Liver (tissue), 3 donors: ENCODE measurements around the gene CRABP2.

ENCODE experiments used
- EGR1 ChIP-seq, 2 donors: IDR thresholded peaks; 2 replicates each; pipeline ENCODE4 v1.6.1; 2016 to 2018; ENCODE audit warnings: antibody characterized with exemption in 2 of 2, low read depth in 2 of 2
- FOXA1 ChIP-seq: IDR thresholded peaks from 2 replicates; pipeline ENCODE4 v1.6.1; 2016; ENCODE audit warnings: antibody characterized with exemption
- GABPA ChIP-seq, 2 donors: IDR thresholded peaks in 1 of 2; conservative IDR thresholded peaks in 1 of 2; 2 replicates each; pipeline ENCODE4 v1.6.1; 2016; ENCODE audit warnings: antibody characterized with exemption in 2 of 2, mild to moderate bottlenecking in 1 of 2, moderate library complexity in 1 of 2
- JUND ChIP-seq, 2 donors: IDR thresholded peaks; 2 replicates each; pipeline ENCODE4 v1.6.1; 2016; ENCODE audit warnings: antibody characterized with exemption in 2 of 2
- NR2F2 ChIP-seq: IDR thresholded peaks from 2 replicates; pipeline ENCODE4 v1.6.1; 2016; ENCODE audit warnings: antibody characterized with exemption
- RXRA ChIP-seq, 2 donors: IDR thresholded peaks; 2 replicates each; pipeline ENCODE4 v1.6.1; 2017 to 2018; ENCODE audit warnings: antibody characterized with exemption in 2 of 2, mild to moderate bottlenecking in 1 of 2
- SP1 ChIP-seq: IDR thresholded peaks from 2 replicates; pipeline ENCODE4 v1.6.1; 2018; ENCODE audit warnings: antibody characterized with exemption, mild to moderate bottlenecking
- TAF1 ChIP-seq: conservative IDR thresholded peaks from 2 replicates; pipeline ENCODE4 v1.6.1; 2016; ENCODE audit warnings: antibody characterized with exemption, mild to moderate bottlenecking
- YY1 ChIP-seq: IDR thresholded peaks from 2 replicates; pipeline ENCODE4 v1.6.1; 2016; ENCODE audit warnings: antibody characterized with exemption, mild to moderate bottlenecking
- TF ChIP-seq, protein P1 (sequence below): IDR thresholded peaks from 2 replicates; pipeline ENCODE4 v1.6.1; 2016; ENCODE audit warnings: antibody characterized with exemption, mild to moderate bottlenecking
- TF ChIP-seq, protein P2 (sequence below): IDR thresholded peaks from 2 replicates; pipeline ENCODE4 v1.6.1; 2016; ENCODE audit warnings: antibody characterized with exemption
- TF ChIP-seq, protein P3 (sequence below): fragments of 150-350 bp; IDR thresholded peaks from 2 replicates; pipeline ENCODE4 v1.5.1; 2017; ENCODE audit warnings: improper control_type of control experiment, low read depth, low read length; ENCODE audit not compliant: missing input control
- TF ChIP-seq, protein P4 (sequence below): IDR thresholded peaks from 2 replicates; pipeline ENCODE4 v1.6.1; 2016; ENCODE audit warnings: antibody characterized with exemption
- donor health status: healthy.
- donor health status: healthy.

DNA sequence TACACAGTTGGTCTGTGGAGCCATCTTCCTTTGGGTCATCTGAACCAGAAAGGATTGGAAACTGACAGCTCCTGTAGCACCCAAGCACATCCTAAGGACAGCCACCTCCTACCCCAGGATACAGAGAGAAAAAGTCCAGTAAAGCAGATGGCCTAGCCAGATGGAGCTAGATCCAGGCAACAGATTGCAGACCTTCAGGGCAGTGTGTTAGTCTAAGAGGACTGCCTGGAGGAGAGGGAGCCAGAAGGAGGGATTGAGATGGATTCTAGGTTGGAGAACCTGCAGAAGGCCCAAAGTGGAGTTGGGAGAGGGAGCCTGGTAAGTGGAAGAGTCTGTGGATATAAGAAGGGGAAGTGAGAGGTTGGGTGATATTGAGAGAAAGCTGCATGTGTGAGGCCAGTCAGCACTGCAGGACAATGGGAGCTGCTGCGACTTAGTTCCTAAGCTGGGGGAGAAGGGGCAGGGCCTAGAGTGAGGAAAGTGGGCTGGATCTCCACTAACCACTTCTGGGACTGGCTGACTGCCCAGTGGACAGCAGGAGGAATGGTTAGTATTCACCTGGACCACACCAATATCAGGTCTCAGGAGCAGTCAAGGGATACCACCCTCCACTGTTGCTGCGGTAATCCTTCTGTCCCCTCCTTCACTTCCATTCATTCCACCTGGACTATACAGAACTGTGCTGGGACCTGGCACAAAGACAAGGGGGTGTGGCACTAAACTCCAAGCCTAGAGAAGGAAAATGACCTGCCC, 50.1 kb downstream of the CRABP2 start:
- TF ChIP-seq YY1 (no peak), SP1 (no peak), TAF1 (no peak), GABPA (IDR thresholded peaks at IDR 0.05 in 1 of 2, conservative IDR thresholded peaks at IDR 0.05 in 1 of 2) (no peak), NR2F2 (no peak), FOXA1 (no peak), EGR1 (IDR thresholded peaks at IDR 0.05; ENCODE audit: low read depth in 2 of 2) (no peak), RXRA (IDR thresholded peaks at IDR 0.05) (no peak), JUND (IDR thresholded peaks at IDR 0.05) (no peak)
- TF ChIP-seq, protein P1, sequence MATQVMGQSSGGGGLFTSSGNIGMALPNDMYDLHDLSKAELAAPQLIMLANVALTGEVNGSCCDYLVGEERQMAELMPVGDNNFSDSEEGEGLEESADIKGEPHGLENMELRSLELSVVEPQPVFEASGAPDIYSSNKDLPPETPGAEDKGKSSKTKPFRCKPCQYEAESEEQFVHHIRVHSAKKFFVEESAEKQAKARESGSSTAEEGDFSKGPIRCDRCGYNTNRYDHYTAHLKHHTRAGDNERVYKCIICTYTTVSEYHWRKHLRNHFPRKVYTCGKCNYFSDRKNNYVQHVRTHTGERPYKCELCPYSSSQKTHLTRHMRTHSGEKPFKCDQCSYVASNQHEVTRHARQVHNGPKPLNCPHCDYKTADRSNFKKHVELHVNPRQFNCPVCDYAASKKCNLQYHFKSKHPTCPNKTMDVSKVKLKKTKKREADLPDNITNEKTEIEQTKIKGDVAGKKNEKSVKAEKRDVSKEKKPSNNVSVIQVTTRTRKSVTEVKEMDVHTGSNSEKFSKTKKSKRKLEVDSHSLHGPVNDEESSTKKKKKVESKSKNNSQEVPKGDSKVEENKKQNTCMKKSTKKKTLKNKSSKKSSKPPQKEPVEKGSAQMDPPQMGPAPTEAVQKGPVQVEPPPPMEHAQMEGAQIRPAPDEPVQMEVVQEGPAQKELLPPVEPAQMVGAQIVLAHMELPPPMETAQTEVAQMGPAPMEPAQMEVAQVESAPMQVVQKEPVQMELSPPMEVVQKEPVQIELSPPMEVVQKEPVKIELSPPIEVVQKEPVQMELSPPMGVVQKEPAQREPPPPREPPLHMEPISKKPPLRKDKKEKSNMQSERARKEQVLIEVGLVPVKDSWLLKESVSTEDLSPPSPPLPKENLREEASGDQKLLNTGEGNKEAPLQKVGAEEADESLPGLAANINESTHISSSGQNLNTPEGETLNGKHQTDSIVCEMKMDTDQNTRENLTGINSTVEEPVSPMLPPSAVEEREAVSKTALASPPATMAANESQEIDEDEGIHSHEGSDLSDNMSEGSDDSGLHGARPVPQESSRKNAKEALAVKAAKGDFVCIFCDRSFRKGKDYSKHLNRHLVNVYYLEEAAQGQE: no peak
- TF ChIP-seq, protein P2, sequence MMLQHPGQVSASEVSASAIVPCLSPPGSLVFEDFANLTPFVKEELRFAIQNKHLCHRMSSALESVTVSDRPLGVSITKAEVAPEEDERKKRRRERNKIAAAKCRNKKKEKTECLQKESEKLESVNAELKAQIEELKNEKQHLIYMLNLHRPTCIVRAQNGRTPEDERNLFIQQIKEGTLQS: no peak
- TF ChIP-seq, protein P3, sequence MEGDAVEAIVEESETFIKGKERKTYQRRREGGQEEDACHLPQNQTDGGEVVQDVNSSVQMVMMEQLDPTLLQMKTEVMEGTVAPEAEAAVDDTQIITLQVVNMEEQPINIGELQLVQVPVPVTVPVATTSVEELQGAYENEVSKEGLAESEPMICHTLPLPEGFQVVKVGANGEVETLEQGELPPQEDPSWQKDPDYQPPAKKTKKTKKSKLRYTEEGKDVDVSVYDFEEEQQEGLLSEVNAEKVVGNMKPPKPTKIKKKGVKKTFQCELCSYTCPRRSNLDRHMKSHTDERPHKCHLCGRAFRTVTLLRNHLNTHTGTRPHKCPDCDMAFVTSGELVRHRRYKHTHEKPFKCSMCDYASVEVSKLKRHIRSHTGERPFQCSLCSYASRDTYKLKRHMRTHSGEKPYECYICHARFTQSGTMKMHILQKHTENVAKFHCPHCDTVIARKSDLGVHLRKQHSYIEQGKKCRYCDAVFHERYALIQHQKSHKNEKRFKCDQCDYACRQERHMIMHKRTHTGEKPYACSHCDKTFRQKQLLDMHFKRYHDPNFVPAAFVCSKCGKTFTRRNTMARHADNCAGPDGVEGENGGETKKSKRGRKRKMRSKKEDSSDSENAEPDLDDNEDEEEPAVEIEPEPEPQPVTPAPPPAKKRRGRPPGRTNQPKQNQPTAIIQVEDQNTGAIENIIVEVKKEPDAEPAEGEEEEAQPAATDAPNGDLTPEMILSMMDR: no peak
- TF ChIP-seq, protein P4, sequence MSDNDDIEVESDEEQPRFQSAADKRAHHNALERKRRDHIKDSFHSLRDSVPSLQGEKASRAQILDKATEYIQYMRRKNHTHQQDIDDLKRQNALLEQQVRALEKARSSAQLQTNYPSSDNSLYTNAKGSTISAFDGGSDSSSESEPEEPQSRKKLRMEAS: no peak
